Measurements from ENCODE around the gene HSPA1A.
"Not testable (repeated sequence)": the region's sequence is repeated elsewhere in the genome, so short reads cannot be mapped to it uniquely, and the experiment has no call there.

Gene HSPA1A

GRCh38 chr6:31811645-31812044 lies 3.7 kb upstream of the HSPA1A start:
- DNase-seq (ENCODE audit: low read depth) = no peak

- no peak for DNase-seq (ENCODE audit: low read depth)
Measured at GRCh38 chr6:31813465-31813849, 1.9 kb upstream of the HSPA1A start.

GRCh38 chr6:31814677-31815024 lies 692 bp upstream of the HSPA1A start:
- DNase-seq (ENCODE audit: low read depth) = peak; percentile 56

- DNase-seq (ENCODE audit: low read depth) = not testable (repeated sequence)
Measured at GRCh38 chr6:31817133-31817928, 2.0 kb downstream of the HSPA1A start.

- DNase-seq (ENCODE audit: low read depth) = not testable (repeated sequence)
Measured at GRCh38 chr6:31817929-31818511, 2.7 kb downstream of the HSPA1A start.

GRCh38 chr6:31819871-31820299 lies 4.5 kb downstream of the HSPA1A start:
- no peak for DNase-seq (ENCODE audit: low read depth)

- DNase-seq (ENCODE audit: low read depth) = not testable (repeated sequence)
Measured at GRCh38 chr6:31820399-31820798, 5.1 kb downstream of the HSPA1A start.

- DNase-seq (ENCODE audit: low read depth) = peak; percentile 74
Measured at GRCh38 chr6:31821301-31822035, 6.1 kb downstream of the HSPA1A start.

GRCh38 chr6:31822036-31822821 lies 6.9 kb downstream of the HSPA1A start:
- no peak for DNase-seq (ENCODE audit: low read depth)

GRCh38 chr6:31823592-31824196 lies 8.4 kb downstream of the HSPA1A start:
- not testable (repeated sequence) for DNase-seq (ENCODE audit: low read depth)

- DNase-seq (ENCODE audit: low read depth) = no peak
Measured at GRCh38 chr6:31825553-31825952, 10.2 kb downstream of the HSPA1A start.

GRCh38 chr6:31826793-31827285 lies 11.5 kb downstream of the HSPA1A start:
- no peak for DNase-seq (ENCODE audit: low read depth)

GRCh38 chr6:31827286-31828079 lies 12.1 kb downstream of the HSPA1A start, which contains the start of gene HSPA1B:
Gene HSPA1B, plus strand, starts transcription at chr6:31827738. Its CDS starts 213 bp downstream, at chr6:31827951.
- peak; percentile 91 for DNase-seq (ENCODE audit: low read depth)

- DNase-seq (ENCODE audit: low read depth) = no peak
Measured at GRCh38 chr6:31829633-31830283, 14.4 kb downstream of the HSPA1A start.

GRCh38 chr6:31830886-31831335 lies 15.6 kb downstream of the HSPA1A start:
- DNase-seq (ENCODE audit: low read depth) = no peak

GRCh38 chr6:31831350-31832215 lies 16.2 kb downstream of the HSPA1A start:
- no peak for DNase-seq (ENCODE audit: low read depth)

- DNase-seq (ENCODE audit: low read depth) = peak; percentile 70
Measured at GRCh38 chr6:31834367-31835250, 19.3 kb downstream of the HSPA1A start.

GRCh38 chr6:31836047-31836473 lies 20.7 kb downstream of the HSPA1A start:
- no peak for DNase-seq (ENCODE audit: low read depth)
